Neural progenitor cell (in vitro differentiated cells): ENCODE results near the gene CEP350. TPM values are rescaled to one million over a fixed set of nuclear protein-coding genes. Genes with fewer than 3 reads are reported as not detected.

Source experiments
- DNase-seq: peaks from one replicate; pipeline ENCODE4 v3.0.0-alpha.2; 2016; ENCODE audit warnings: low spot score
- H2AFZ ChIP-seq: fragments of 200-600 bp; sonication (generic); replicated peaks from 2 replicates; pipeline ENCODE4 v1.6.1; 2016; ENCODE audit warnings: antibody characterized with exemption
- H3F3A ChIP-seq: fragments of 200-600 bp; sonication (generic); 2 replicates; pipeline ENCODE4 v1.6.1; 2016; ENCODE audit warnings: antibody characterized with exemption, low read depth
- H3K27ac ChIP-seq: fragments of 200-600 bp; sonication (generic); 2 replicates; pipeline ENCODE4 v1.5.1; 2016; ENCODE audit warnings: mild to moderate bottlenecking
- H3K27me3 ChIP-seq: fragments of 200-600 bp; sonication (generic); 2 replicates; pipeline ENCODE4 v1.6.1; 2016; ENCODE audit warnings: mild to moderate bottlenecking, moderate library complexity
- H3K36me3 ChIP-seq: fragments of 200-600 bp; sonication (generic); 2 replicates; pipeline ENCODE4 v1.5.1; 2016
- H3K4me1 ChIP-seq: fragments of 200-600 bp; sonication (generic); 2 replicates; pipeline ENCODE4 v1.6.1; 2016; ENCODE audit warnings: mixed run types
- H3K4me2 ChIP-seq: fragments of 200-600 bp; sonication (generic); 2 replicates; pipeline ENCODE4 v1.6.1; 2016
- H3K4me3 ChIP-seq: fragments of 200-600 bp; sonication (generic); 2 replicates; pipeline ENCODE4 v1.5.1; 2016
- H3K79me2 ChIP-seq: fragments of 200-600 bp; sonication (generic); 2 replicates; pipeline ENCODE4 v1.6.1; 2016; ENCODE audit warnings: low read depth
- H3K9ac ChIP-seq: fragments of 200-600 bp; sonication (generic); 2 replicates; pipeline ENCODE4 v1.6.1; 2016
- H3K9me3 ChIP-seq: fragments of 200-600 bp; sonication (generic); 2 replicates; pipeline ENCODE4 v1.5.1; 2016; ENCODE audit warnings: low read depth
- H4K20me1 ChIP-seq: fragments of 200-600 bp; sonication (generic); 2 replicates; pipeline ENCODE4 v1.6.1; 2016; ENCODE audit warnings: low read depth
- H3K27ac Mint-ChIP-seq: 3 replicates; pipeline ENCODE4 v1.8.0; 2021; ENCODE audit warnings: mixed read lengths
- H3K27me3 Mint-ChIP-seq: 2 replicates; pipeline ENCODE4 v1.8.0; 2022; ENCODE audit warnings: low read depth, mild to moderate bottlenecking, inconsistent platforms, moderate library complexity, mixed read lengths; ENCODE audit not compliant: insufficient read depth
- H3K36me3 Mint-ChIP-seq: 3 replicates; pipeline ENCODE4 v1.8.0; 2021; ENCODE audit warnings: mixed read lengths
- H3K4me1 Mint-ChIP-seq: 3 replicates; pipeline ENCODE4 v1.8.0; 2021; ENCODE audit warnings: mixed read lengths
- H3K4me3 Mint-ChIP-seq: 3 replicates; pipeline ENCODE4 v1.8.0; 2021; ENCODE audit warnings: mild to moderate bottlenecking, moderate library complexity, mixed read lengths
- H3K9me3 Mint-ChIP-seq: 3 replicates; pipeline ENCODE4 v1.8.0; 2020; ENCODE audit warnings: mixed read lengths
- EZH2 ChIP-seq: fragments of 200-600 bp; sonication (generic); IDR thresholded peaks from 2 replicates; pipeline ENCODE4 v1.6.1; 2017; ENCODE audit warnings: antibody characterized with exemption, mild to moderate bottlenecking, moderate library complexity
- EZH2phosphoT487 ChIP-seq: fragments of 200-600 bp; sonication (generic); IDR thresholded peaks from 2 replicates; pipeline ENCODE4 v1.6.1; 2017; ENCODE audit warnings: antibody characterized with exemption
- total RNA-seq: library from RNA; depleted of rRNA; stranded (reverse); fragments of >200 nt; gene quantifications from 2 replicates; pipeline ENCODE4 v1.2.3, GENCODE V29; 2015; ENCODE audit warnings: low replicate concordance
- TF ChIP-seq, protein P1 (sequence below): fragments of 200-600 bp; sonication (generic); IDR thresholded peaks from 2 replicates; pipeline ENCODE4 v1.5.1; 2017; ENCODE audit warnings: antibody characterized with exemption, mild to moderate bottlenecking

CEP350 gene
- total RNA-seq, 1 donor from 2014 or later = 61.2 TPM

DNA sequence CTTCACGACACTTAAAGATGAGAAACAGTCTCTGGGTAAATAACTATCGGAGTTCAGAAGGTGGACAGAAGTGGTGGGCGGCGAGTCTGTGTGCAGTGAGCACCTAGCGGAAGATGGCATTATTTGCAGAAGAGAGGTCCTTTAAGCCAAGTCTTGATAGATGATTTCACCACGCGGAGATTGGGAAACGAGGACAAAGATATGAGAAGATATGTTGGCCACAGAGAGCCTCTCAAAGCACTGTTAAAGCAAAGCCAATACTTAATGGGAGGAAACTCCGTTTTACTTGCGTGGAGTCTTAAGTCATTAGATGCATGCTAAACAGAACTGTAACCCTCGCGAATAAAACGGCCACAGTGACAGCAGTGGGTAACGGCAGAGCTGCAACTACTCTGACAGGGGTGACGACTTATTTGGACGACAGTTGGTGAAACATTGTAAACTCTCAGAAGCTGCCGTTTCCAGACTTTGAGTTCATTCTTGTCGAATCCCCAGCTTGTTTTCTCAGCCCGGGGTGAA is 577 bp upstream of the CEP350 start:
- peaks cover 18% of the 10 kb centered on the region for H3F3A ChIP-seq
- TF ChIP-seq EZH2phosphoT487 = no peak
- TF ChIP-seq, protein P1, sequence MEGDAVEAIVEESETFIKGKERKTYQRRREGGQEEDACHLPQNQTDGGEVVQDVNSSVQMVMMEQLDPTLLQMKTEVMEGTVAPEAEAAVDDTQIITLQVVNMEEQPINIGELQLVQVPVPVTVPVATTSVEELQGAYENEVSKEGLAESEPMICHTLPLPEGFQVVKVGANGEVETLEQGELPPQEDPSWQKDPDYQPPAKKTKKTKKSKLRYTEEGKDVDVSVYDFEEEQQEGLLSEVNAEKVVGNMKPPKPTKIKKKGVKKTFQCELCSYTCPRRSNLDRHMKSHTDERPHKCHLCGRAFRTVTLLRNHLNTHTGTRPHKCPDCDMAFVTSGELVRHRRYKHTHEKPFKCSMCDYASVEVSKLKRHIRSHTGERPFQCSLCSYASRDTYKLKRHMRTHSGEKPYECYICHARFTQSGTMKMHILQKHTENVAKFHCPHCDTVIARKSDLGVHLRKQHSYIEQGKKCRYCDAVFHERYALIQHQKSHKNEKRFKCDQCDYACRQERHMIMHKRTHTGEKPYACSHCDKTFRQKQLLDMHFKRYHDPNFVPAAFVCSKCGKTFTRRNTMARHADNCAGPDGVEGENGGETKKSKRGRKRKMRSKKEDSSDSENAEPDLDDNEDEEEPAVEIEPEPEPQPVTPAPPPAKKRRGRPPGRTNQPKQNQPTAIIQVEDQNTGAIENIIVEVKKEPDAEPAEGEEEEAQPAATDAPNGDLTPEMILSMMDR = peak; percentile 26
- peak; percentile 48 for TF ChIP-seq EZH2
- Mint-ChIP-seq H3K4me1 (peaks cover 16% of the 10 kb centered on the region), H3K27ac (peak overlapping the region; percentile 4), H3K4me3 (peak overlapping the region; percentile 98), H3K27me3 (no peaks in the 10 kb centered on the region), H3K36me3 (no peaks in the 10 kb centered on the region), H3K9me3 (no peaks in the 10 kb centered on the region)
- no peaks in the 10 kb centered on the region for H3K36me3 ChIP-seq
- H2AFZ ChIP-seq = peak overlapping the region; percentile 93
- no peaks in the 10 kb centered on the region for H3K27me3 ChIP-seq
- H4K20me1 ChIP-seq = peaks cover 34% of the 10 kb centered on the region
- no peak overlapping the region for H3K27ac ChIP-seq
- peak overlapping the region; percentile 80 for H3K4me2 ChIP-seq
- peaks cover 44% of the 10 kb centered on the region for H3K79me2 ChIP-seq
- peaks cover 10% of the 10 kb centered on the region for H3K4me1 ChIP-seq
- peak overlapping the region; percentile 94 for H3K4me3 ChIP-seq
- no peaks in the 10 kb centered on the region for H3K9me3 ChIP-seq
- no peak overlapping the region for H3K9ac ChIP-seq
- peak; percentile 39 for DNase-seq

- peak overlapping the region; percentile 96 for H3K9ac ChIP-seq
- H3K27me3 ChIP-seq = no peaks in the 10 kb centered on the region
- peaks cover 36% of the 10 kb centered on the region for H4K20me1 ChIP-seq
- H3K4me2 ChIP-seq = peak overlapping the region; percentile 97
- peak overlapping the region; percentile 94 for H3K4me3 ChIP-seq
- Mint-ChIP-seq H3K27me3 (no peaks in the 10 kb centered on the region), H3K27ac (peak overlapping the region; percentile 90), H3K9me3 (no peaks in the 10 kb centered on the region), H3K4me3 (peak overlapping the region; percentile 98), H3K4me1 (peaks cover 16% of the 10 kb centered on the region), H3K36me3 (peaks cover 3% of the 10 kb centered on the region)
- H2AFZ ChIP-seq = peak overlapping the region; percentile 89
- H3K79me2 ChIP-seq = peaks cover 55% of the 10 kb centered on the region
- no peaks in the 10 kb centered on the region for H3K9me3 ChIP-seq
- no peaks in the 10 kb centered on the region for H3K36me3 ChIP-seq
- TF ChIP-seq EZH2phosphoT487 (no peak), EZH2 (no peak)
- TF ChIP-seq, protein P1 = no peak
- DNase-seq = no peak
- peaks cover 18% of the 10 kb centered on the region for H3F3A ChIP-seq
- H3K27ac ChIP-seq = peak overlapping the region; percentile 81
- peaks cover 10% of the 10 kb centered on the region for H3K4me1 ChIP-seq
These were observed 674 bp downstream of the CEP350 start for GRCh38 chr1:179955287-179955680.

DNA sequence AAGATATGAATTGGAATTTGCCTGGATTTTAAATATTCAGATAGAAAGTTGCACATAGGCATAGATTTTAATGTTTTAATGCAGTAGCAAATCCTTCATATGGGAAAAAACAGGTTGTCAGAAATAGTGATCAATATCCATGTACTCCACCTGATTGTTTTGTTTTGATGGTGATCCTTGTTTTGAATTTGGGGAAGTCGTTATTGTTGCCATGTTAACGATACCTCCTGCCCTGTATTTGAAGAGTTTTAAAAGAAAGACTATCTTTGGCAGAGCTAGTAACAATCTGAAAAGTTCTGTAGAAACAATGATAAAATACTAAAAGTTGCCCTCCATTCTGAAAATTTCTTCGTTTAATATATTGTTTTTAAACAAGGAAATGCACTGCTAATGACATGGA is 1.1 kb downstream of the CEP350 start:
- Histone ChIP-seq H4K20me1 (peaks cover 36% of the 10 kb centered on the region), H3K79me2 (peaks cover 60% of the 10 kb centered on the region), H3K9ac (peak overlapping the region; percentile 96), H3K36me3 (no peaks in the 10 kb centered on the region), H3K4me2 (peak overlapping the region; percentile 97), H3K27ac (no peak overlapping the region), H3F3A (peaks cover 18% of the 10 kb centered on the region), H2AFZ (no peak overlapping the region), H3K4me3 (peak overlapping the region; percentile 94), H3K9me3 (no peaks in the 10 kb centered on the region), H3K27me3 (no peaks in the 10 kb centered on the region), H3K4me1 (peaks cover 10% of the 10 kb centered on the region)
- Mint-ChIP-seq H3K4me1 (peaks cover 16% of the 10 kb centered on the region), H3K9me3 (no peaks in the 10 kb centered on the region), H3K36me3 (peaks cover 4% of the 10 kb centered on the region), H3K4me3 (peak overlapping the region; percentile 98), H3K27me3 (no peaks in the 10 kb centered on the region), H3K27ac (peak overlapping the region; percentile 90)
- TF ChIP-seq EZH2 (no peak), EZH2phosphoT487 (no peak)
- TF ChIP-seq, protein P1 = no peak
- no peak for DNase-seq
